CD4-positive, alpha-beta T cell treated with Interleukin-21 for 1 hour (primary cell): ENCODE results near the gene SFT2D1.
A peak's percentile ranks its signal among the peaks of the same experiment; 100 is the strongest.

ENCODE experiments used
- DNase-seq: peaks from one replicate; pipeline ENCODE4 v3.0.0-alpha.2; 2020

SFT2D1 gene

DNA sequence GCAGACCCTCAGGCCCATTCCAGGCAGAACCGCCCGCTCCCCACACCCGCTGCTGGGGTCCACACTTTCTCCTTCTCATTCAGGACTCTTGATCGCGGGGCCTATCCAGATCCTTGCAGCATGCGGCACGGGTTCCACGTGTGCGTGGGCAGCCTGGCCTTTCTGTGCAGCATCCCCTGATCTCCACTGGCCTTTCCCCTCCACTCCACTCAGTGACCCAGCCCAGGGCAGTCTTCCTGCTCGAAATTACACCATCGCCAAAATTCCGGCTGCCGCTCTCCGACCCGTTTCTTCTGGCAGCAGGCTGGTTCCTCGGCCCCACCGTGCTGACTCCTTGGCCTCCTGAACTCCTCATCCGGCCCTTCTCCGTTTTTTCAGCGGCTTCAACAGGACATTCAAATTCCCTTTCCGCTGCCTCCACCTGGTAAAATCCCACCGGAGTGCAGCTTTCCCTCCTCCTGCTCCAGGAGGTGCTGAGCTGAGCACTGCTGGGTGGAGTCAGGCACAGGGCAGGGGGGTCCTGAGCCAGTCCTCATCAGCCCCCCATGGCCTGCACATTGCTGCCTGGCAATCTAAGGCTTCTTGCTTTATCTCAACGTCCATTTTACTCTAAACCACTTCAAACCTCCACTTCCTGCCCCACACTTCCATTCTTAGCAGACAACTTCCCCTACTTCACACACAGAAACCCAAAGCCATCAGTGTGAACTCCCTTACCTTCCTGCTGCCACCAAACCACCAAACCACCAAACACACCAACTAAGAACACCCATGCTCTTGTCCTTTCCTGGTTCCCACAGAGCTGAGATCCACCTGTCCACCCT, 9.0 kb downstream of the SFT2D1 start:
- peak; percentile 59 for DNase-seq

DNA sequence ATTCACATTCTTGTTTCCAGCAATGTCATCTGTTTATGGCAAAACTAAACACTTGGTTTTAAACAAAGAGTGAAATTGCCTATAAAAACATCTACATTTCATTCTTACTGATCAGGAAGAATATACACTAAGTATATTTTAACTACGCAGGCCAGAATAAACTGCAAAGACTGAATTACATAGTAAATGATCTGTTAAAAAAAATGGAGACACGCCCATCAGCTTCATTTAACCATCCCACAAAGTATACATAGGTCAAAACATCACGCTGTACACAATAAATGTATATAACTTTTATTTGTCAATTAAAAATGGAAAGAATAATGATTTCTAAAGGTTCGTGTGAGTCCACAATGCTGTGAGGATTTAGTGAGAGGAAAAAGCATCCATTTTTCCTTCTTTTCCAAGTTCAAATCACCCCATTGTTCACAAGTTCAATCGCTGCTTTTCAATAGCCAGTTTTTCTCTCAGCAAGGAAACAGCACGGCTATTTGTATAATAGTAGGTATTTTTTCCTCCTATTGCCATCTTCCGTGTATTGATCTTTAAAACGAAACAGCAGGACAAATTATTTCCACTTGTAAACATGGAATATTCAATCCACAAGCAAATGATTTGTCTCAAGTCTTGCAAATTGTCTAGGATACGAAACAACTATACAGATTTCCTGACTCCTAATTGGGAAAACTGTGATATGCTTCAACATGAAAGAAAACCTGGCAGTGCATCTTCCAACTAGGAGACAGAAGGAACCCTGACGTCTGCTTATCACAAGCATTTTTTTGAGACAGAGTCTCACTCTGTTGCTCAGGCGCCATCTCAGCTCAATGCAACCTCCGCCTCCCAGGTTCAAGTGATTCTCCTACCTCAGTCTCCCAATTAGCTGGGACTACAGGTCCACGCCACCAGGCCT, 10.6 kb downstream of the SFT2D1 start:
- DNase-seq = no peak

DNA sequence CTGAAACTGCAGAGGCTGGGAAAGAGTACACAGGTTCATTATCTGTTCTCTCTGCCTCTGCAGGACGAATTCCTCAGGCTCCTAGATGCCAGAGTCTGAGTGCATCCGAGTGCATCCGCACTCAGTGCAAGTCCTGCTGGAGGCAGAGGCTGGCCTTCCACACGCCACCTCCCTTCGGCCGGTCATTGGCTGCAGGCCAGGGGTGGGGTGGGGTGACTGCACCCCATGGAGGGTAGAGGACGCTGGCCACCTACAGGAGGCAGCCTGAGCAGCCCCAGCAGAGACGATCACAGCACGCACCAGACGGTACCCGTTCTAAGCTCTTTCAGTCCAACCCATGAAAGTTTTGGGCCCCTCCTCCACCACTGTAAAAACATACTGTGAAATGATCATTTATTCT, 11.7 kb downstream of the SFT2D1 start:
- no peak for DNase-seq

GRCh38 chr6:166325383-166326042, 16.8 kb downstream of the SFT2D1 start:
- no peak for DNase-seq

GRCh38 chr6:166323395-166323794, 18.9 kb downstream of the SFT2D1 start:
- DNase-seq = no peak

DNA sequence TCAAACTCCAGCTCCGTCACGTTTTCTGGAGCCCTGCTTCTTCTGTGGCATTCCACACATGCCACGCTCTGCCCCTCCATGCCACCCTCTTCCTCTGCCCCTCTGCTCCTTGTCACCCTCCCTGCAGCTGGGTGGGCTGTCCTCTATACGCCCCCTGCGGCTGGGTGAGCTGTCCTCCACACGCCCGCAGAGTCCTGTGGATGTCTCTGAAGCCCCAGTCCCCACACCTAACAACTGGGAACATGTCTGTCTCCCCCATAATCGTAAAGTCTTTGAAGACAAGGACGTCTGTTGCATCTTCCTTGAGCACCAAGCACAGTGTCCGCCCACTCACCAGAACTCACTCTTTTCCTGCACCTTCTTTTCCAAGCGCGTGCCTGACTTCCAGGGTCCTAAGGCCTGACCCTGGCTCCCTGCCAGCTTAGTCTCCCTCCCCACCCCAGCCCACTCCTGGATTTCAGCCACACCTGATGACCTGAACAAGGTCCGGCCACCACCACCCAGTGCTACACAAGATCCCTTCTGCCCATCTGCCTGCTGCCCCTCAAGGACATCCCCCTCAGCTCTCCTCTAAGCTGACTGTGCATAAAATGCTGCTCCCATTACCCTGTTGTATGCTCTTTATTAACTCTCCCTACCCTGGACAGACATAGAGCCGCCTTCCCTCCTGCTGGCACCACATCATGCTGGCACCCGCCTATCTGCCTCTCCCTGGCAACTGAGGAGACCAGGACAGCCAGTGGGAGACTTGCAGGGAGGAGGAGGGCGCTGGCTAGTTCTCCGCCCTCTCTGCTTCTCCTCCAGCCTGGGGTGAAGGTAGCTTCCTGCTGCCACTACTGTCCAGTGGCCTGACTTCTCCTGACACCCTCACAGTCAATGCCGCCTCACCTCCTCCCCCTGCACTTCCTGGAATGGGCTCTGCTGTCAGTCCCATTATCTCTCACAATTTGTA, 23.4 kb downstream of the SFT2D1 start:
- DNase-seq = no peak

GRCh38 chr6:166318227-166318626, 24.1 kb downstream of the SFT2D1 start:
- no peak for DNase-seq

DNA sequence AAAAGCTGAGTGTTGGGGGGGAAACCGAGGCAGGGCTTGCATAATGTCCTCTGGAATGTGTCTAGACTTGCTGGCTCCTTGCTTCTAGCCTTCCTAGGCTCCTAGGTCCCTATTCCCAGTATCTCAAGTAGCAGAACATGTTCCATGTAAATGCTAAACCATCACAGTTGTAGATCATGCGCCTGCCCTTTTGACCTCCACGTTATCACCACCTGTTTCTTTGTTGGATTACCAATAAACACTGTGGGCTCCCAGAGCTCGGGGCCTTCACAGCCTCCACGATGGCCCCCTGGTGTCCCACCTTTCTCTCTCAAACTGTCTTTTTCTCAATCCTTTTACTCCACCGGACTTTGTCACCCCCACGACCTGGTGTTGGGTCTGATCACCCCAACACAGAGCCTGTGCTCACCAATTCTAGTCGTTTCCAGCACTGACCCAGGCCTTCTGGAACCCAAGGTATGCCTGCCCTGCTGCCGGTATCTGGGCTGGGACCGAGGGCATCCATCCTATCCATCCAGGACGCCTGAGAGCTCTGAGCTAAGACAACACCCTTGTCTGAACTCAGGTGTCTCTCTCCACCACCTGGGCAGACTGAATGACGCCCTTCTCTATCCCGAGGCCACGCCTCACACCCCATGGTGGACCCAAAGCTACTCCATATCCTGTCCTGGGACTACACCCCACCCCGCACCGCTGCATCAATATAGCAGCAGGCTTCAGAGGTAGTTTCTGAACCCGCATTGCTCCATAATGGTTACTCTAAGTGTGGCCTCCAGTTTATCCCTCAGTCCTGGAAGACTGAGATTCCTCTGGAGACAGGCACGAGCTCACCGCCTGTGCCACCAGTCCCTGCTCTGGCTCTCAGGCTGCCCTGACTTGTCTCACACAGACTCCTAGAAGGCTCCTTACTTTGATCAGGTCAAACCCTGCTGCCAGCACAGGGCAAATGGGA, 24.8 kb downstream of the SFT2D1 start:
- DNase-seq = no peak

- DNase-seq = no peak
Measured at GRCh38 chr6:166315436-166315835, 26.9 kb downstream of the SFT2D1 start.

- DNase-seq = no peak
Measured at GRCh38 chr6:166314454-166314853, 27.9 kb downstream of the SFT2D1 start.

DNA sequence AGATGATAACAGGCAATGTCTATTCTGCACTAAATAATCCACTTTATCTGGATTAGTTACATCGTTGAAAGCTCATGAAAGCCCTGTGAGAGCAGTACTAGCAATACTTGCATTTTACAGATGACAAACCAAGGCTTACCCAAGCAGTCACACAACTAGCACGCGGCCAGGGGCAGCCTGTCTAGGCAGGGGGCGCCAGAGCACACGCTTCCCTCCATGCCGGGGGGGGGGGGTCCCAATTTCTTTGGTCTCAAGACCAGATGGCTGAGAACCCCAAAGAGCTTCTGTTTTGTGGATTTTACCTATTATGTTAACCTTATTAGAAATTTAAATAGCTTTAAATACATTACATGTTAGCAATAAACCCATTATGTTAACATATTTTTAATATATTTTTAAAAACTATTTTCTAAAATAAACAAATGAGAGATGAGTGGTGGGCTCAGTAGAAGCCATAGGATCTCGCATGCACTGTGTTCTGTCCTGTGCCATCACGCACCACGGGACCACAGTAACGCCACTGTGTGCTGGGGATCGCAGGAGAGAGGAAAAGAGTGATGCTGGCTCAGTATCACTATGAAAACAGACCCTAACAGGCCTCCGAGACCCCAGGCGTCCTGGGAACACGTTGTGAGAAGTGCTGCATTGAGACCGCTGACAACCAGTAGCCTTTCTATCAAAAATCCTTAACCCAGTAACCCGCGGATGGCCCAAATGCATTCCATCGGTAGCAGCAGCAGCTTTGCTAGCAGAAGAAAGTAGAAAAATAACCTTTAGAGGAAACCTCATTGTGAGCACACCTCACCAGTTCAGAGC, 28.9 kb downstream of the SFT2D1 start:
- peak; percentile 54 for DNase-seq

- no peak for DNase-seq
Measured at GRCh38 chr6:166312832-166313231, 29.5 kb downstream of the SFT2D1 start.

DNA sequence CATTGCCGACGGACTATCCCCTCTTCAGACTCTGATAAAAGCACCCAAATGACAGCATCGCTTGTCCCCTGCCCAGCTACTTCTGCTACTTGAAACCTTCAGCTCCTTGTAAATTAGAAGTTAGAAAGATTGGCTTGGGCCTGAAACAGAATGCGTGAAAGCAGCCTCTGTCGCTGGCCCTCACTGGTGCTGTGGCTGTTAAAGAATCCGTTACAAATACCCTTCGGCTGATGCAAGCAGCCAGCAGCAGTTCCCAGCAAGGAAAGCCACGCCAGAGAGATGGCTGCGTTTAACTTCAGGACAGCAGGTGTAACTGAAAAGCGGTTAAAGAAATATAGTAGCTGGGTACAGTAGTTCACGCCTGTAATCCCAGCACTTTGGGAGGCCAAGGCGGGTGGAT, 31.7 kb downstream of the SFT2D1 start:
- no peak for DNase-seq

- no peak for DNase-seq
Measured at GRCh38 chr6:166309977-166310376, 32.4 kb downstream of the SFT2D1 start.

DNA sequence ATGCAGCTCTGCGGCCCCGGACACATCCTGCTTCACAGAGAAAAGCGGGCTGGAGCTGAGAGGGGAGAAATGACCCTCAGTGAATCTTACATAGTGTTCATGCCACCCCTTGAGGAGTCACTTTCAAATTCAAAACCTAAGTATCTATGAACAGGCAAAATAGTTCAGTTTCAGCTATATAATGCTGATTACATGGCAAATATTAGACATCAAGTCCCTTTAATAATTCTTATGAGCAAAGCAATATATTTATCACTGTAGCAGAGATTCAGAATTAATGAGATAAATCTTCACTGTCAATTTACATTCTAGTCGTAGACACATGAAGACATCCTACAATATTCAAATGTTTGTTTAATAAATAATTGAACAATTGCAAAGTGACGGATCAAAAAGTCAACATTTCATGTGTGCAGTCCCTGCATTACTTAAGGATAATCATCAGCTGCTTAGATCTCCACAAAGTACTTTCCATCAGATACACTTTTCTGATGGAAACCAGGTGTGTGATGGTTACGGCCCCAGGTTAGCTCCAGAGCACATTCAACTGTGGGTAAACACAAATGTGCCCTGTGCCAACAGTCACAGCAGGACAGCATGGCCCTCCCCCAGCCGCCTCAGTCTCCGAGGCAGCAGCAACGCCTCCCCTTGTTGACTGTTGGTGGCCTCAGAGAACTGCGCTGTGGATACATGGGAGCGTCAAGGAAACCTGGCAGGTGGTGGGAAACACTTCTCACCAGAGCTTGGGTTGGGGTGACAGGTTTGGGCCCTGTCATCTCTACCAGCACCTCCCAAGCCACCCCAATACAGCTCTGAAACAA, 33.4 kb downstream of the SFT2D1 start:
- DNase-seq = no peak

DNA sequence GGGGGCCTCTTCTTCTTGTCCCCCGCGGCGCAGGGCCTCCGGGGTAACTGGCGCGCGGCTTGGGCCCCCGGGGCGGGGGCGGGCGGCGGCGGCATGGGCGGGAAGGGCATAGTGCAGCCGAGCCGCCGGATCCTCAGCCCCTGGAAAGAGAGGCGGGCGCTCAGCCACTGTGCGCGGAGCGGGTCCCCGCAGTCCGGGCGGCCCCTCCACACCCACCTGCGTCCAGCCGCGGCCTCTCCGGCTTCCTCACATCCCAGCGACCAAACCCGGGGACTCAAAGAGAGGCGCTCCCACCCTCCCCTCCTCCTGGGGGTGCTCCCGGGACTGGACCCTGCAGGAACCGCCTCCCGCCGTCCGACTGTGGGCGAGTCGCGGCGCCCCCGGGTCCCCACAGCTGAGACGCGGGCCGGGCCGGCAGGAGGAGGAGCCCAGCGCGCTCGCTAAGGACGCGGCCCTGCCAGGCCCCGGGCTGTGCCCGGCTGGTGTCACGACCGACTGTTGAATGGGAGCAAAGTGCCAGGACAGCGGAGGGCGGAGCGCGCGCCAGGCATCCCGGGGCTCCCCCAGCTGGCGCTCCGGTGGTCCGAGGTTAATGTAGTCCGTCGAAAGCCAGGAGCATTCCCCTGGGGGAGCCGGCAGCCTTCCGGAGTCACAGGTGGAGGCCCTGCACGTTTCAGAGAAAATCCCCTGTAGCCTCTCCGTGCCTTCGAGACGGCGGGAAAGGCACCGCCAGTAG, 34.1 kb downstream of the SFT2D1 start, which contains the start of gene PRR18:
PRR18 (minus strand) TSS at position 360 of the 736 bp plus-strand sequence; CDS start at position 110, 250 bp downstream.
- no peak for DNase-seq

- peak; percentile 13 for DNase-seq
Measured at GRCh38 chr6:166307082-166308032, 35.0 kb downstream of the SFT2D1 start.
